ENCODE data around the gene CAND2.

CAND2 gene

DNA sequence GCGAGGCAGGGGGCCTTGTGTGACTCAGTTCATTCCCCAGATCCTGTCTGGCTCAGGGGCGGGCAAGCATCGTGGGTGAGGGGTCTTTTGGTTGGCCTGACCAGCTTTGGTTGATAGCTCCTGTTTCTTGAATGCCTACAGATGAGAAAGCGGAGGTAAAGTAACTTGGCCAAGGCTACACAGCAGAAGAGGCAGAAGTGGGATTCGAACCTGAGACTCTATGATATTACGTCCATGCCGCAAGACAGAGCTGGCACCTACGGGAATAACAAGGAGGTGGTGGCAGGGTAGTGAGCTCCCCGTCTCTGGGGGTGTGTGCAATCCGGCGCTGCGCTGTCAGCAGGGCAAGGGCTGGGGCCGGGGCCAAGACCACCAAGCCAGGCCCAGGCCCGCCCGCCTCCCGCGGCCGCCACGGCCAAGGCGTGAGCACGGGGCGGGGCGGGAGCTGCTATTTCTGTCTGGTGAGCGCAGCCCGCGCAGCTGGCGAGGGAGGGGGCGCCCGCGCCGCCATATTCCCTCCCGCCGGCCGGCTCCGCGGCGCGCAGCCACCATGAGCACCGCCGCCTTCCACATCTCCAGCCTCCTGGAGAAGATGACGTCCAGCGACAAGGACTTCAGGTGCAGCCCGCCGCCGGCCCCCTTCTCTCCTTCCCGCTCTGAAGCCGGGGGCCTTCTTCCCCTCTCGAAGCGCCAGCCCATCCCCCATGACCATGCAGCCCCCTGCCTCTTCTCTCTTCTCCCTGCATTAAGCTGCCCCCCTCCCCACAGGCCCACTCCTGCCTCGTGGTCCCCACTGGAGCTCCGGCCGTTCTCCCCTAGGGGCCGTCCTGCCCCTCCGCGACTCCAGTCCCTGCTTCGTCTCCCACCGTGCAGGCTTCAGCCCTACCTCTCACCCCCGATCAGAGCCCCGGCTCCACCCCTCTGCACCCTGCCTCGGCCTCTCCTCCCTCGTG lies at the start of gene CAND2:
Gene CAND2 (plus strand): TSS at position 510 of the 953 bp plus-strand sequence. CDS start 41 bp downstream, at position 551.
- DNase-seq (ENCODE audit: low read depth, low spot score), result no peak
- TF ChIP-seq, protein P1, sequence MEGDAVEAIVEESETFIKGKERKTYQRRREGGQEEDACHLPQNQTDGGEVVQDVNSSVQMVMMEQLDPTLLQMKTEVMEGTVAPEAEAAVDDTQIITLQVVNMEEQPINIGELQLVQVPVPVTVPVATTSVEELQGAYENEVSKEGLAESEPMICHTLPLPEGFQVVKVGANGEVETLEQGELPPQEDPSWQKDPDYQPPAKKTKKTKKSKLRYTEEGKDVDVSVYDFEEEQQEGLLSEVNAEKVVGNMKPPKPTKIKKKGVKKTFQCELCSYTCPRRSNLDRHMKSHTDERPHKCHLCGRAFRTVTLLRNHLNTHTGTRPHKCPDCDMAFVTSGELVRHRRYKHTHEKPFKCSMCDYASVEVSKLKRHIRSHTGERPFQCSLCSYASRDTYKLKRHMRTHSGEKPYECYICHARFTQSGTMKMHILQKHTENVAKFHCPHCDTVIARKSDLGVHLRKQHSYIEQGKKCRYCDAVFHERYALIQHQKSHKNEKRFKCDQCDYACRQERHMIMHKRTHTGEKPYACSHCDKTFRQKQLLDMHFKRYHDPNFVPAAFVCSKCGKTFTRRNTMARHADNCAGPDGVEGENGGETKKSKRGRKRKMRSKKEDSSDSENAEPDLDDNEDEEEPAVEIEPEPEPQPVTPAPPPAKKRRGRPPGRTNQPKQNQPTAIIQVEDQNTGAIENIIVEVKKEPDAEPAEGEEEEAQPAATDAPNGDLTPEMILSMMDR (IDR thresholded peaks at IDR 0.05; ENCODE audit: insufficient read depth, low read length, missing control alignments), result no peak
- ChIA-PET POLR2A (interaction anchor here (0.6 kb wide), 1 partner anchor 14 kb away, joined by 3 read pairs; no protein-coding TSS in a partner anchor), CTCF (interaction anchor here (1.0 to 7.9 kb wide), 6 partner anchors 9 to 76 kb away, joined by 3 to 49 read pairs (median 6); partner anchors contain the start of gene RPL32)
- peak within 1 kb of the TSS; percentile 69 for H3K4me3 ChIP-seq (ENCODE audit: low read depth, low read length)

DNA sequence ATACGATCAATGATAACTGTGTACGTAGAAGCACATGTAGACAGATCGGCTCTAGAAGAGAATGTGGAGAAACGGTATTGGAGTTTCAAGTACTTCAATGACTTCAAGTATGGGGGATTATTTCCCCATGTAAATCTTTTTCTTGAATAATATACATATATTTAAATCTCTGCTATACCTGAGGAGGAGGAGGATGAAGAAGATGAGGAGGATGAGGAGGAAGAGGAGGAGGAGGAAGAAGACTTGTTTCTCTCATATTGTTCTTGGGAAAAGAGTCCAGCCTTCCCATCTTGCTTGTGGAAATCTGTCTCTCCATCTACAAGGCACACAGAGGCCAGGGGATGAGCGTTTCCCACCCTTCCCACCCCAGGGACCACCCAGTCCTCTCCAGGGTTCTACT lies 48.0 kb upstream of the CAND2 start:
- no peak overlapping the region for H3K4me3 ChIP-seq (ENCODE audit: low read depth, low read length)
- DNase-seq (ENCODE audit: low read depth, low spot score), result no peak
- POLR2A ChIA-PET, result no interaction called here
- TF ChIP-seq, protein P1 (IDR thresholded peaks at IDR 0.05; ENCODE audit: insufficient read depth, low read length, missing control alignments), result no peak
- CTCF ChIA-PET, result no interaction called here

DNA sequence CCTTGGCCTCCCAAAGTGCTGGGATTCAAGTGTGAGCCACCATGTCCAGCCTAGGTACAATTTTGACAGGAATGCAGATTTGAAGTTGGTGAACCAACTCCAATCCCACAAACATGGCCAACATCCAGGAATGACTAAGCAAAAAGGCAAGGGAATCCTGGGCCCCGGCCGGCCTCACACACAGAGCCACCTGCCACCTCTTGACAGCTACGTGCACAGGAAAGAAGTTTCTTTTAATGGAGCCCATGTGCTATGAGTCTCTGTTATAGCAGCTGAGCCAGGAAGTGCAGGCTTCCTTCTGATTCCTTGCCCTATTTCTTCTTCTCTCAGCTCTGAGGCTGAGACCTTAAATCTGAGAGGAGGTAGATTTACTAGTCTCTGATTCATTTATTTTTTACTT lies 46.3 kb upstream of the CAND2 start:
- TF ChIP-seq, protein P1 (IDR thresholded peaks at IDR 0.05; ENCODE audit: insufficient read depth, low read length, missing control alignments), result no peak
- POLR2A ChIA-PET, result no interaction called here
- no peak overlapping the region for H3K4me3 ChIP-seq (ENCODE audit: low read depth, low read length)
- DNase-seq (ENCODE audit: low read depth, low spot score), result no peak
- CTCF ChIA-PET, result interaction anchor here (0.8 to 1.9 kb wide), 2 partner anchors 30 to 60 kb away, joined by 3 to 9 read pairs; no protein-coding TSS in a partner anchor

DNA sequence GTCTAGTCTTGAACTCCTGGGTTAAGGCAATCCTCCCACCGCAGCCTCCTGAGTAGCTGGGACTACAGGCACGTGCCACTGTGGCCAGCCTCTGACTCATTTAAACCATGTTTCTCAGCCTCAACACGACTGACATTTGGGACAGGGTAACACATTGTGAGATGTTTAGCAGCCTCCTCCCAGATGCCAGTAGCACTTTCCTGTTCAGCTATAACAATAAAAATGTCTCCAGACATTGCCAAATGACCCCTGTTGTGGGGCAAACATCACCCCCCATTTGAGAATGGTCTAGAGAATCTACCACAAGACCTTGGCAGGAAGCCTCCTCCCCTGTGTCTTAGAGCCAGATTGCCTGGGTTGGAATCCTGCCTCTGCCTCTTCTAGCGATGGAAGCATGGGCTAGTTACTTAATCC lies 45.8 kb upstream of the CAND2 start:
- DNase-seq (ENCODE audit: low read depth, low spot score), result no peak
- ChIA-PET CTCF (interaction anchor here (0.8 to 1.9 kb wide), 2 partner anchors 30 to 60 kb away, joined by 3 to 9 read pairs; no protein-coding TSS in a partner anchor), POLR2A (no interaction called here)
- TF ChIP-seq, protein P1 (IDR thresholded peaks at IDR 0.05; ENCODE audit: insufficient read depth, low read length, missing control alignments), result no peak
- H3K4me3 ChIP-seq (ENCODE audit: low read depth, low read length), result no peak overlapping the region

DNA sequence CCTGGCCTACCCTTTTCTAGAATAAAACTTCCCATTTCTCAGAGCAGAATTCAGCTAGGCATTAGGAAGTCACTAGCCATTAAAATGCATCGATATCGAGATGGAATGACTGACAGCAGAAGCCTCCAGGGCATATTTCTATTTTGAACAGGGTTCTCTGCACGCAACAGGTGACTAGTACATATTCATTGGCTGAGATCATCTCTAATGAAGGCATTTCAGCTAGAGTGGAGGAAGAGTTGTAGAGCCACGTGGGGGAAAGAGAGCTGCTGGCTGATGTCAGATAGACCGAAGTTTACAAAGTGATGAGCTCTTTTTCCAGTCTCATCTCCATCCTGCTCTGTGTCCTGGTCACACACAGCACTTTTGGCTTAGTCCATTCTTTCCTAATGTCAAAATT lies 44.9 kb upstream of the CAND2 start:
- H3K4me3 ChIP-seq (ENCODE audit: low read depth, low read length), result no peak overlapping the region
- no peak for DNase-seq (ENCODE audit: low read depth, low spot score)
- TF ChIP-seq, protein P1 (IDR thresholded peaks at IDR 0.05; ENCODE audit: insufficient read depth, low read length, missing control alignments), result no peak
- CTCF ChIA-PET, result interaction anchor here (0.8 to 2.1 kb wide), 4 partner anchors 31 to 272 kb away, joined by 3 to 9 read pairs (median 3); no protein-coding TSS in a partner anchor
- POLR2A ChIA-PET, result no interaction called here

DNA sequence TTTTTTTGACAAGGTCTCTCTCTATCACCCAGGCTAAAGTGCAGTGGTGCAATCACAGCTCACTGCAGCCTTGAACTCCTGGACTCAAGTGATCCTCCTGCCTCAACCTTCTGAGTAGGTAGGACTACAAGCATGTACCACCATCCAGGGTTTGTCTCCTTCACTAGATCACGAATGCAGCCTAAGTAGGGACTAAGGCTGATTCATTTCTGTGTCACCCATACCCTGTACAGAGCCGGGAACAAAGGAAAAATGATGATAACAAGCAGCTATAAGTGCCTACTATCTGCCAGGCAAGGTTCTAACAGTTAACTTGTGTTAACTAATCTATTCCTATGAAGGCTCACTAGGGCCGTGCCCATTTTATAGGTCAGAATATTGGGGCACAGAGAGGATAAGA lies 44.4 kb upstream of the CAND2 start:
- ChIA-PET CTCF (interaction anchor here (0.8 to 2.1 kb wide), 4 partner anchors 32 to 272 kb away, joined by 3 to 9 read pairs (median 3); no protein-coding TSS in a partner anchor), POLR2A (interaction anchor here (0.6 kb wide), 1 partner anchor 21 kb away, joined by 3 read pairs; no protein-coding TSS in a partner anchor)
- no peak for DNase-seq (ENCODE audit: low read depth, low spot score)
- no peak overlapping the region for H3K4me3 ChIP-seq (ENCODE audit: low read depth, low read length)
- TF ChIP-seq, protein P1 (IDR thresholded peaks at IDR 0.05; ENCODE audit: insufficient read depth, low read length, missing control alignments), result no peak
